Smooth muscle cell of the pulmonary artery (primary cell): Measurements from ENCODE around the gene PUS7L. TPM values are rescaled to one million over a fixed set of nuclear protein-coding genes. Genes with fewer than 3 reads are reported as not detected.

Experiments
- total RNA-seq: library from RNA; depleted of rRNA; stranded (reverse); fragments of >200 nt; gene quantifications from 2 replicates; pipeline ENCODE4 v1.2.3, GENCODE V29; 2014

Gene PUS7L, protein sequence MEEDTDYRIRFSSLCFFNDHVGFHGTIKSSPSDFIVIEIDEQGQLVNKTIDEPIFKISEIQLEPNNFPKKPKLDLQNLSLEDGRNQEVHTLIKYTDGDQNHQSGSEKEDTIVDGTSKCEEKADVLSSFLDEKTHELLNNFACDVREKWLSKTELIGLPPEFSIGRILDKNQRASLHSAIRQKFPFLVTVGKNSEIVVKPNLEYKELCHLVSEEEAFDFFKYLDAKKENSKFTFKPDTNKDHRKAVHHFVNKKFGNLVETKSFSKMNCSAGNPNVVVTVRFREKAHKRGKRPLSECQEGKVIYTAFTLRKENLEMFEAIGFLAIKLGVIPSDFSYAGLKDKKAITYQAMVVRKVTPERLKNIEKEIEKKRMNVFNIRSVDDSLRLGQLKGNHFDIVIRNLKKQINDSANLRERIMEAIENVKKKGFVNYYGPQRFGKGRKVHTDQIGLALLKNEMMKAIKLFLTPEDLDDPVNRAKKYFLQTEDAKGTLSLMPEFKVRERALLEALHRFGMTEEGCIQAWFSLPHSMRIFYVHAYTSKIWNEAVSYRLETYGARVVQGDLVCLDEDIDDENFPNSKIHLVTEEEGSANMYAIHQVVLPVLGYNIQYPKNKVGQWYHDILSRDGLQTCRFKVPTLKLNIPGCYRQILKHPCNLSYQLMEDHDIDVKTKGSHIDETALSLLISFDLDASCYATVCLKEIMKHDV
- total RNA-seq, result 18.8 and 21.0 TPM in 2 replicates

DNA sequence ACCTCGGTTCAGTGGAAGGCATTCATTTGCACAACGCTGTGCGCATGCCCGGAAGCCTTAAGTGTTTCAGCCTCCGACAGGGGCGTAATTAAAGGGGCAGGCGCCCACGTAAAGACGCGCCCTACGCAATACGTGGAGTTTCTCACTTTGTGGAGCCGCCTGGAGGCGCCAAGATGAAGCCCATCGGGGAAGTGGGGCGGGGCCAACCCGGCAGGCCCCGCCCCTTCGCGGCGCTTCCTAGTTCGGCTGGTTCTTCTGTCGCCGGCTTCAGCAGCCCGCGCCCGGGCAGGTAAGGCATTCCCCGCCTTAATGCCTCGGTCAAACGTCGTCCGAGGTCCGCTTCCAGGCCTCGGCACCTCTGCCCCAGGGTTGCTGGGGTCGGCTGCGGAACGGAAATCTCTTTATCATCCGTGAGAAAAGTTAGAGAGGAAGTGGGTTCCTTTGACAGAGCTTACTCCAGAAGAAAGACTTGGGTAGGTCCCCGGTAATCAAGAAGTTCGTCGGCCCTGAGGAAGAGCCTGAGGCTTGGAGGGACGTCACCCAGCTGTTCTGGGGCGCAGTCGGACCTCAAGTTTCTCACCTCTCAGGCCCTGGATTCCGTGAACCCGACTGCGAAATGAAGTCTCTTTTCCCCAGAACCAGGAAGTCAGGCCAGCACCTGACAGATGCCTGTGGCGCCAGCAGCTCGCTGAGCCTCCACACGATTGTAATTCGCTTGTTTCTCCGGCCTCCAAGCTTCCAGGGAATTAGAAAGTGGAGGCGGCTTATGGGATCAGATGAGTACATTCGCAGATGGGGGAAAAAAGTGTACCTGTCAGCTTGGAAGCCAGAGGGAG, at the start of gene PUS7L, which contains the start of gene IRAK4:
Gene PUS7L, minus strand, starts transcription at position 63 of the 836 bp plus-strand sequence. CDS start 3,545 bp downstream, outside the sequence.
Gene IRAK4, plus strand, starts transcription at position 224 of the 836 bp plus-strand sequence. CDS start 9,161 bp downstream, outside the sequence.

DNA sequence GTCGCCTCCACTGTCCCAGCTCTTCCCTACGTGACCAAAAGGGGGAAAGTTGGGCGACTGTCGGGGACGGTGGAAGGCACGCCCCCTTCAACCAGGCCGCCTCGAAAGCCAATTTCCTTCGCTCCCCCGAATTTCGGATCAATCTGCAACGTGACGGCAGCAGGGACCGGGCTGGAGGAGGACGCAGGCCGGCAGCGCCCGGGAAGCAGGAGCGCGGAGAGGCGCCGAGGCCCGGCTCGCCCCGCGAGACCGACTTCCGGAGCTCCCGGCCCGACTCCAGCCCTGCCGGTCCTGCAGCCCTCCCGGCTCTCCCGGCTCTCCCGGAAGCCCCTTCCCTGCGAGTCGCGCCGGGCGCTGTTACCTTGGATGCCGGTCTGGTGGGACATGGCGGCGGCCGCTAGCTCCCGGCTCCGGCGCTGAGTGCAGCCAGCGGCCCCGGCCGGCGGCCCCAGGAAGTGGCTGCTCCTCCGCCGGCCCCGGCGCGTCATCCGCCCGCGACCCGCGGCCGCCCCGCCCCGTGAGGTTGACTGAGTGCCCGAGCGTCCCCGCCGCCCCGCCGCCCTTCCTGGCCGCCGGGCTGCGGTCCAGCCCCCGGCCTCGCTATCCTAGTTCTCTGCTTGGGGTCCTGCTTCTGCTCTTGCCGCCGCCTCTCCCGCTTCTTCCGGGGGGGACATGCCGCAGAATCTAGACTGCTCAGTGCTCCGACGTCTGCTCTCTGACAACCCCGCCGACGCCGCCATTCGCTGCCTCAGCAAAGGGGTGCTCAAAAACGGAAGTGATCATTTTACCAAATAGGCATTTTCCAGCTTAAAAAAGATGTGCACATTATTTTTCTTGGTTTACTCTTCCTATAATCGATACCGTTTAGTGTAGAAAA, 47.5 kb upstream of the PUS7L start, which contains the start of gene TWF1:
Gene TWF1, minus strand, starts transcription at position 458 of the 877 bp plus-strand sequence. Its CDS starts 72 bp downstream, at position 386.

Other genes starting within 250 kb of the PUS7L start
- gene ADAMTS20, start 206.6 kb downstream of the PUS7L start, total RNA-seq, result not detected in 2 replicates
- gene IRAK4, start 161 bp upstream of the PUS7L start, total RNA-seq, result 15.1 and 20.3 TPM in 2 replicates
- gene TWF1, start 47.5 kb upstream of the PUS7L start, total RNA-seq, result 129 and 147 TPM in 2 replicates
- 9.8 and 10.2 TPM in 2 replicates for gene TMEM117, start 77.3 kb upstream of the PUS7L start, total RNA-seq